ENCODE data around the gene OR10R2.

DNA sequence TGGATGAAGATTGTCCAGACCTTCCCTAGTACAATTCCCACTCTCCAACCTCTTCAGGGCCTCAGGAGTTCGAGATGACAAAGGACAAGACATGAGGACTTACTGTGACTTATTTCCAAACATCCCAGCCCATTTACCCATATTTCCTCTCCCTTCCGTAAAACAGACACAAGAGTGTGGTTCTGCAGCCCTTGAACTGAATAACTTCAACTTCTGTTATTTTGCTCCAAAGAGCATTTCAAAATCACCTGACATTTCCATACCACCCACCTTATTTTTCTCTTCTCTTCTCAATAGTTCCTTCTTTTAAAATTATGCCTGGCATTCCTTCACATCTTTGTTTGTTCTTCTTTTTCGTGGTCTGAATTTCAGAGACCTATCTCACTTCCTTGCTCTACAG lies 37.3 kb upstream of the OR10R2 start:
- TF ChIP-seq, protein P1, sequence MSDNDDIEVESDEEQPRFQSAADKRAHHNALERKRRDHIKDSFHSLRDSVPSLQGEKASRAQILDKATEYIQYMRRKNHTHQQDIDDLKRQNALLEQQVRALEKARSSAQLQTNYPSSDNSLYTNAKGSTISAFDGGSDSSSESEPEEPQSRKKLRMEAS (IDR thresholded peaks at IDR 0.05; ENCODE audit: low read depth, low read length), result no peak
- TF ChIP-seq, protein P2, sequence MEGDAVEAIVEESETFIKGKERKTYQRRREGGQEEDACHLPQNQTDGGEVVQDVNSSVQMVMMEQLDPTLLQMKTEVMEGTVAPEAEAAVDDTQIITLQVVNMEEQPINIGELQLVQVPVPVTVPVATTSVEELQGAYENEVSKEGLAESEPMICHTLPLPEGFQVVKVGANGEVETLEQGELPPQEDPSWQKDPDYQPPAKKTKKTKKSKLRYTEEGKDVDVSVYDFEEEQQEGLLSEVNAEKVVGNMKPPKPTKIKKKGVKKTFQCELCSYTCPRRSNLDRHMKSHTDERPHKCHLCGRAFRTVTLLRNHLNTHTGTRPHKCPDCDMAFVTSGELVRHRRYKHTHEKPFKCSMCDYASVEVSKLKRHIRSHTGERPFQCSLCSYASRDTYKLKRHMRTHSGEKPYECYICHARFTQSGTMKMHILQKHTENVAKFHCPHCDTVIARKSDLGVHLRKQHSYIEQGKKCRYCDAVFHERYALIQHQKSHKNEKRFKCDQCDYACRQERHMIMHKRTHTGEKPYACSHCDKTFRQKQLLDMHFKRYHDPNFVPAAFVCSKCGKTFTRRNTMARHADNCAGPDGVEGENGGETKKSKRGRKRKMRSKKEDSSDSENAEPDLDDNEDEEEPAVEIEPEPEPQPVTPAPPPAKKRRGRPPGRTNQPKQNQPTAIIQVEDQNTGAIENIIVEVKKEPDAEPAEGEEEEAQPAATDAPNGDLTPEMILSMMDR (IDR thresholded peaks at IDR 0.05; ENCODE audit: low read depth, low read length), result no peak
